Measurements from ENCODE around the gene RAI1.

The RAI1 gene

DNA sequence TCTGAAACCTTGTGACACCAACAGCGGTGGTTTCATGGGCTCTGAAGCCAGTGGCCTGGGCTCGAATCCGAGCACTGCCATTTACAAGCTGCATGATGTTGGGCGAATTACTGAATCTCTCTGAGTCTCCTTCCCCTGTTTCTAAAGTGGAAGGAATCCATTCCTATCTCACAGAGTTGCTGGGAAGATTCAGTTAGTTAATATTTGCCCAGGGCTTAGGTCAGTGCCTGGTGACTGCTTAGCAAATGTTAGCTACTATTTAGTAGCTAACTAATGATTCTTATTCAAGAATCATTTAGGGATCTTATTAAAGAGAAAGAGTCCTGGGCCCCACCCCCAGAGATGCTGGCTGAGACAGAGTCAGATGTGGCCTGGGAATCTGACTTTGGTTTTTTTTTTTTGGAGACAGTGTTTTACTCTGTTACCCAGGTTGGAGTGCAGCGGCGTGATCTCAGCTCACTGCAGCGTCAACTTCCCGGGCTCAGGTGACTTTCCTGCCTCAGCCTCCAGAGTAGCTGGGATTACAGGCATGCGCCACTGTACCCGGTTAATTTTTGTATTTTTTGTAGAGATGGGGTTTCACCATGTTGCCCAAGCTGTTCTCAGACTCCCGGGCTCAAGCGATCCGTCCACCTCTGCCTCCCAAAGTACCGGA is 33.6 kb upstream of the RAI1 start:
- H3K27ac ChIP-seq (ENCODE audit: extremely low read depth, low read depth, low read length), result no peak overlapping the region
- ChIA-PET POLR2A (no interaction called here), CTCF (interaction anchor here (0.6 to 1.7 kb wide), 5 partner anchors 61 to 386 kb away, joined by 3 to 5 read pairs (median 4); no protein-coding TSS in a partner anchor)
- no peaks in the 10 kb centered on the region for H3K36me3 ChIP-seq (ENCODE audit: control insufficient read depth in 2 of 2, insufficient read depth in 1 of 2, low read length in 2 of 2)
- H3K4me3 ChIP-seq (ENCODE audit: low read depth, low read length), result no peak overlapping the region
- no peak for TF ChIP-seq ZNF521 (tag by site-specific recombination; IDR thresholded peaks at IDR 0.05)
- no peak for TF ChIP-seq ZNF292 (tag by site-specific recombination; IDR thresholded peaks at IDR 0.05; ENCODE audit: borderline replicate concordance, low read depth)
- TF ChIP-seq ZNF23 (tag by site-specific recombination; IDR thresholded peaks at IDR 0.05; ENCODE audit: borderline replicate concordance), result no peak
- no peak for TF ChIP-seq SCRT1 (tag by site-specific recombination; IDR thresholded peaks at IDR 0.05; ENCODE audit: borderline replicate concordance)
- TF ChIP-seq ZNF239 (tag by site-specific recombination; IDR thresholded peaks at IDR 0.05), result no peak
- TF ChIP-seq, protein P1, sequence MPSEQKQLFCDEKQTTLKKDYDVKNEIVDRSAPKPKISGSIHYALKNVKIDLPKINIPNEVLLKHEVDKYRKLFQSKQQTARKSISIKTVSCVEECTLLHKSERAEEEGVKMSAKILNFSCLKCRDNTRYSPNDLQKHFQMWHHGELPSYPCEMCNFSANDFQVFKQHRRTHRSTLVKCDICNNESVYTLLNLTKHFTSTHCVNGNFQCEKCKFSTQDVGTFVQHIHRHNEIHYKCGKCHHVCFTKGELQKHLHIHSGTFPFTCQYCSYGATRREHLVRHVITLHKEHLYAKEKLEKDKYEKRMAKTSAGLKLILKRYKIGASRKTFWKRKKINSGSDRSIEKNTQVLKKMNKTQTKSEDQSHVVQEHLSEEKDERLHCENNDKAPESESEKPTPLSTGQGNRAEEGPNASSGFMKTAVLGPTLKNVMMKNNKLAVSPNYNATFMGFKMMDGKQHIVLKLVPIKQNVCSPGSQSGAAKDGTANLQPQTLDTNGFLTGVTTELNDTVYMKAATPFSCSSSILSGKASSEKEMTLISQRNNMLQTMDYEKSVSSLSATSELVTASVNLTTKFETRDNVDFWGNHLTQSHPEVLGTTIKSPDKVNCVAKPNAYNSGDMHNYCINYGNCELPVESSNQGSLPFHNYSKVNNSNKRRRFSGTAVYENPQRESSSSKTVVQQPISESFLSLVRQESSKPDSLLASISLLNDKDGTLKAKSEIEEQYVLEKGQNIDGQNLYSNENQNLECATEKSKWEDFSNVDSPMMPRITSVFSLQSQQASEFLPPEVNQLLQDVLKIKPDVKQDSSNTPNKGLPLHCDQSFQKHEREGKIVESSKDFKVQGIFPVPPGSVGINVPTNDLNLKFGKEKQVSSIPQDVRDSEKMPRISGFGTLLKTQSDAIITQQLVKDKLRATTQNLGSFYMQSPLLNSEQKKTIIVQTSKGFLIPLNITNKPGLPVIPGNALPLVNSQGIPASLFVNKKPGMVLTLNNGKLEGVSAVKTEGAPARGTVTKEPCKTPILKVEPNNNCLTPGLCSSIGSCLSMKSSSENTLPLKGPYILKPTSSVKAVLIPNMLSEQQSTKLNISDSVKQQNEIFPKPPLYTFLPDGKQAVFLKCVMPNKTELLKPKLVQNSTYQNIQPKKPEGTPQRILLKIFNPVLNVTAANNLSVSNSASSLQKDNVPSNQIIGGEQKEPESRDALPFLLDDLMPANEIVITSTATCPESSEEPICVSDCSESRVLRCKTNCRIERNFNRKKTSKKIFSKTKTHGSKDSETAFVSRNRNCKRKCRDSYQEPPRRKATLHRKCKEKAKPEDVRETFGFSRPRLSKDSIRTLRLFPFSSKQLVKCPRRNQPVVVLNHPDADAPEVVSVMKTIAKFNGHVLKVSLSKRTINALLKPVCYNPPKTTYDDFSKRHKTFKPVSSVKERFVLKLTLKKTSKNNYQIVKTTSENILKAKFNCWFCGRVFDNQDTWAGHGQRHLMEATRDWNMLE (tag by site-specific recombination; conservative IDR thresholded peaks at IDR 0.05; ENCODE audit: low read depth), result no peak
- no peak for TF ChIP-seq ZNF248 (tag by site-specific recombination; IDR thresholded peaks at IDR 0.05)
- no peaks in the 10 kb centered on the region for H3K9me3 ChIP-seq (ENCODE audit: control insufficient read depth, insufficient read depth, low read depth, low read length)
- no peaks in the 10 kb centered on the region for H3K4me1 ChIP-seq (ENCODE audit: control insufficient read depth, insufficient read depth, low read length)

DNA sequence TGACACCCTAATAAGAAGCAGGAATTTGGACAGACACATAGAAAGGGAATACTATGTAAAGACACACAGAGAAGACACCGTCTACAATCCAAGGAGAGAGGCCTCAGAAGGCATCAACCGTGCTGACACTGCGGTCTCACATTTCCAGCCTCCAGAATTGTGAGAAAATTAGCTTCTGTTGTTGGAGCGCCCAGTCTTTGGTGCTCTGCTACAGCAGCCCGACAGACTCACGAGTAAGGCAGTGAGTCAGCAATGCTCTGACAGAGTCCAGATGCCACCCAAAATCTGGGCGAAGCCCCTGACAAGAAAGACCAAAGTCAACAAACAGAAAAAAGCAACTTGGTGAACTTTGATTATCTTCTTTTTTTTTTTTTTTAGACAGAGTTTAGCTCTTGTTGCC is 32.5 kb upstream of the RAI1 start:
- Histone ChIP-seq H3K27ac (ENCODE audit: extremely low read depth, low read depth, low read length) (no peak overlapping the region), H3K4me3 (ENCODE audit: low read depth, low read length) (no peak overlapping the region), H3K36me3 (ENCODE audit: control insufficient read depth in 2 of 2, insufficient read depth in 1 of 2, low read length in 2 of 2) (no peaks in the 10 kb centered on the region), H3K4me1 (ENCODE audit: control insufficient read depth, insufficient read depth, low read length) (no peaks in the 10 kb centered on the region), H3K9me3 (ENCODE audit: control insufficient read depth, insufficient read depth, low read depth, low read length) (no peaks in the 10 kb centered on the region)
- ChIA-PET POLR2A (no interaction called here), CTCF (interaction anchor here (0.8 to 1.7 kb wide), 5 partner anchors 62 to 293 kb away, joined by 3 to 5 read pairs (median 4); no protein-coding TSS in a partner anchor)
- TF ChIP-seq OSR2 (tag by site-specific recombination; IDR thresholded peaks at IDR 0.05) (no peak), ZEB2 (tag by site-specific recombination; IDR thresholded peaks at IDR 0.05) (no peak), ZSCAN30 (tag by site-specific recombination; IDR thresholded peaks at IDR 0.05) (no peak), SP3 (tag by site-specific recombination; IDR thresholded peaks at IDR 0.05) (no peak)
- TF ChIP-seq, protein P2, sequence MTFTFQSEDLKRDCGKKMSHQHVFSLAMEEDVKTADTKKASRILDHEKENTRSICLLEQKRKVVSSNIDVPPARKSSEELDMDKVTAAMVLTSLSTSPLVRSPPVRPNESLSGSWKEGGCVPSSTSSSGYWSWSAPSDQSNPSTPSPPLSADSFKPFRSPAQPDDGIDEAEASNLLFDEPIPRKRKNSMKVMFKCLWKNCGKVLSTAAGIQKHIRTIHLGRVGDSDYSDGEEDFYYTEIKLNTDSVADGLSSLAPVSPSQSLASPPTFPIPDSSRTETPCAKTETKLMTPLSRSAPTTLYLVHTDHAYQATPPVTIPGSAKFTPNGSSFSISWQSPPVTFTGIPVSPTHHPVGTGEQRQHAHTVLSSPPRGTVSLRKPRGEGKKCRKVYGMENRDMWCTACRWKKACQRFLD (tag by site-specific recombination; IDR thresholded peaks at IDR 0.05), result no peak
- TF ChIP-seq, protein P3, sequence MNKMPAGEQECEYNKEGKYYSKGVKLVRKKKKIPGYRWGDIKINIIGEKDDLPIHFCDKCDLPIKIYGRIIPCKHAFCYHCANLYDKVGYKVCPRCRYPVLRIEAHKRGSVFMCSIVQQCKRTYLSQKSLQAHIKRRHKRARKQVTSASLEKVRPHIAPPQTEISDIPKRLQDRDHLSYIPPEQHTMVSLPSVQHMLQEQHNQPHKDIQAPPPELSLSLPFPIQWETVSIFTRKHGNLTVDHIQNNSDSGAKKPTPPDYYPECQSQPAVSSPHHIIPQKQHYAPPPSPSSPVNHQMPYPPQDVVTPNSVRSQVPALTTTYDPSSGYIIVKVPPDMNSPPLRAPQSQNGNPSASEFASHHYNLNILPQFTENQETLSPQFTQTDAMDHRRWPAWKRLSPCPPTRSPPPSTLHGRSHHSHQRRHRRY (tag by site-specific recombination; IDR thresholded peaks at IDR 0.05), result no peak

DNA sequence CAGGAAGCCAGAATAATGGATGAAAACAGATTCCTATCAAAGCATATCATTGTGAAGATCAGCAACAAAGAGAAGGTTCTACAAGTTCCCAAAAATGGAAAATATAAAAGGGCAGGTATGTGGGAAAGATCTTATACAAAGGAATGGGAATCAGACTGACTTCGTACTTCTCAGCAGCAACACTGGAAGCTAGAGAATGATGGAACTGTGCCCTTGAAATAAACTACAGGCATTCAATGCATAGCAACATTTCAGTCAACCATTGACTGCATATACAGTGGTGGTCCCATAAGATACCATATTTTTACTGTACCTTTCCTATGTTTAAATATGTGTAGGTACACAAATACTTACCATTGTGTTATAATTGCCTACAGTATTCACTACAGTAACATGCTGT is 30.3 kb upstream of the RAI1 start:
- Histone ChIP-seq H3K27ac (ENCODE audit: extremely low read depth, low read depth, low read length) (no peak overlapping the region), H3K4me3 (ENCODE audit: low read depth, low read length) (no peak overlapping the region), H3K9me3 (ENCODE audit: control insufficient read depth, insufficient read depth, low read depth, low read length) (no peaks in the 10 kb centered on the region), H3K4me1 (ENCODE audit: control insufficient read depth, insufficient read depth, low read length) (no peaks in the 10 kb centered on the region), H3K36me3 (ENCODE audit: control insufficient read depth in 2 of 2, insufficient read depth in 1 of 2, low read length in 2 of 2) (no peaks in the 10 kb centered on the region)
- peak; percentile 90 for TF ChIP-seq TRIM28 (IDR thresholded peaks at IDR 0.05; ENCODE audit: borderline replicate concordance, low read length)
- TF ChIP-seq ZNF555 (tag by site-specific recombination; conservative IDR thresholded peaks at IDR 0.05), result no peak
- no peak for TF ChIP-seq ZNF529 (tag by site-specific recombination; IDR thresholded peaks at IDR 0.05; ENCODE audit: insufficient replicate concordance)
- TF ChIP-seq ZNF292 (tag by site-specific recombination; IDR thresholded peaks at IDR 0.05; ENCODE audit: borderline replicate concordance, low read depth), result no peak
- peak; percentile 74 for TF ChIP-seq SETDB1 (IDR thresholded peaks at IDR 0.05; ENCODE audit: insufficient read length, low read length)
- 0 out of 2 replicates have a peak, but pooled peaks have one; percentile 27 for TF ChIP-seq ZBTB17 (tag by site-specific recombination; IDR thresholded peaks at IDR 0.05)
- CTCF ChIA-PET, result interaction anchor here (1.1 kb wide), 1 partner anchor 296 kb away, joined by 3 read pairs; no protein-coding TSS in a partner anchor
- POLR2A ChIA-PET, result no interaction called here

All from HEK293 (cell line).